H1 (cell line): Measurements from ENCODE around the gene PSD2. TPM values are rescaled to one million over a fixed set of nuclear protein-coding genes. Genes with fewer than 3 reads are reported as not detected.

Source experiments
- CTCF ChIA-PET: fragments of 300-600 bp; sonication (Branson Sonifier 250); formaldehyde crosslinking; loops from one replicate; lab custom pipeline; 2021; ENCODE audit not compliant: partially characterized antibody; lab: Charles Lee
- POLR2A ChIA-PET: fragments of 300-600 bp; sonication (Branson Sonifier 250); formaldehyde crosslinking; loops from one replicate; lab custom pipeline; 2021; ENCODE audit warnings: inconsistent platforms; ENCODE audit not compliant: partially characterized antibody; lab: Charles Lee
- DNase-seq, 2 experiments: peaks; one replicate each; pipeline versions ENCODE4 v3.0.0 to v3.0.0-alpha.2; 2010 to 2022; ENCODE audit warnings: low spot score in 2 of 2, low read depth in 1 of 2, mixed read lengths in 1 of 2
- FAIRE-seq: peaks from 2 replicates; lab custom pipeline; 2011; peaks lifted over from hg19 to GRCh38; lab: Jason Lieb, UNC
- H2AFZ ChIP-seq: 2 replicates; pipeline ENCODE4 v1.8.1; 2012; ENCODE audit warnings: low read length, inconsistent platforms
- H2AK5ac ChIP-seq: 2 replicates; pipeline ENCODE4 v1.6.1; 2013; ENCODE audit warnings: low read depth, low read length
- H2BK120ac ChIP-seq: replicated peaks from 2 replicates; pipeline ENCODE3; 2013; ENCODE audit warnings: low read depth, low read length, inconsistent platforms
- H2BK12ac ChIP-seq: 2 replicates; pipeline ENCODE4 v1.6.1; 2013; ENCODE audit warnings: low read depth, low read length
- H2BK15ac ChIP-seq: 2 replicates; pipeline ENCODE4 v1.6.1; 2013; ENCODE audit warnings: low read length
- H2BK20ac ChIP-seq: 2 replicates; pipeline ENCODE4 v1.6.1; 2013; ENCODE audit warnings: low read length
- H2BK5ac ChIP-seq: 2 replicates; pipeline ENCODE4 v1.6.1; 2013; ENCODE audit warnings: low read depth, low read length
- H3K14ac ChIP-seq: 2 replicates; pipeline ENCODE4 v1.6.1; 2013; ENCODE audit warnings: inconsistent platforms; ENCODE audit not compliant: insufficient read length
- H3K18ac ChIP-seq: 2 replicates; pipeline ENCODE4 v1.6.1; 2013; ENCODE audit warnings: low read length; ENCODE audit errors: extremely low read depth
- H3K23ac ChIP-seq: 2 replicates; pipeline ENCODE4 v1.6.1; 2013; ENCODE audit warnings: inconsistent platforms; ENCODE audit not compliant: insufficient read length
- H3K23me2 ChIP-seq: 2 replicates; pipeline ENCODE4 v1.6.1; 2013; ENCODE audit warnings: low read depth, low read length
- H3K27ac ChIP-seq: 2 replicates; pipeline ENCODE4 v1.6.1; 2011; ENCODE audit warnings: low read depth, low read length, inconsistent platforms
- H3K27me3 ChIP-seq, 4 experiments: replicated peaks in 1 of 4; 1 replicate in 1 of 4; 2 replicates in 3 of 4; pipeline versions ENCODE4 v1.6.1 to v1.8.1; 2011 to 2013; ENCODE audit warnings: low read length in 3 of 4, mild to moderate bottlenecking in 3 of 4, inconsistent platforms in 2 of 4, mixed read lengths in 2 of 4, moderate library complexity in 1 of 4; ENCODE audit not compliant: control insufficient read depth in 3 of 4, insufficient read depth in 3 of 4; ENCODE audit errors: extremely low read depth in 1 of 4
- H3K36me3 ChIP-seq, 4 experiments: 2 replicates each; pipeline versions ENCODE4 v1.6.1 to v1.8.1; 2011 to 2013; ENCODE audit warnings: mild to moderate bottlenecking in 4 of 4, low read length in 3 of 4, moderate library complexity in 2 of 4, control low read depth in 1 of 4, inconsistent platforms in 1 of 4; ENCODE audit not compliant: insufficient read depth in 4 of 4, control insufficient read depth in 2 of 4
- H3K4ac ChIP-seq: replicated peaks from 2 replicates; pipeline ENCODE3; 2013; ENCODE audit warnings: low read length, low read depth, mixed read lengths, inconsistent platforms; ENCODE audit not compliant: insufficient read length
- H3K4me1 ChIP-seq, 4 experiments: replicated peaks in 1 of 4; 1 replicate in 1 of 4; 2 replicates in 3 of 4; pipeline versions ENCODE4 v1.6.1 to v1.8.1; 2011 to 2013; ENCODE audit warnings: low read length in 3 of 4, inconsistent platforms in 2 of 4, mixed read lengths in 1 of 4; ENCODE audit not compliant: insufficient read depth in 4 of 4, control insufficient read depth in 3 of 4
- H3K4me2 ChIP-seq, 2 experiments: 2 replicates each; pipeline versions ENCODE4 v1.6.1 to v1.8.1; 2011 to 2013; ENCODE audit warnings: low read depth in 2 of 2, low read length in 2 of 2, control low read depth in 1 of 2, inconsistent platforms in 1 of 2, mild to moderate bottlenecking in 1 of 2; ENCODE audit not compliant: insufficient read depth in 1 of 2
- H3K4me3 ChIP-seq, 4 experiments: fragments of 200-600, 300-600 bp in 1 of 4; sonication (generic), shearing (Covaris generic), sonication (Bioruptor Twin) in 1 of 4; 2 replicates each; pipeline versions ENCODE4 v1.5.1 to v1.8.1; 2011 to 2016; ENCODE audit warnings: low read length in 4 of 4, low read depth in 3 of 4, control low read depth in 2 of 4, inconsistent platforms in 2 of 4, mild to moderate bottlenecking in 2 of 4, mixed read lengths in 1 of 4, moderate library complexity in 1 of 4; ENCODE audit not compliant: insufficient read depth in 2 of 4; ENCODE audit errors: extremely low read depth in 1 of 4
- H3K56ac ChIP-seq: replicated peaks from 2 replicates; pipeline ENCODE3; 2013; ENCODE audit warnings: low read depth, mild to moderate bottlenecking, mixed read lengths, low read length, inconsistent platforms; ENCODE audit not compliant: insufficient read length
- H3K79me1 ChIP-seq: 2 replicates; pipeline ENCODE4 v1.6.1; 2013; ENCODE audit warnings: low read depth, low read length, control low read depth
- H3K79me2 ChIP-seq, 2 experiments: 2 replicates each; pipeline versions ENCODE4 v1.6.1 to v1.8.1; 2012 to 2013; ENCODE audit warnings: low read length in 2 of 2, mild to moderate bottlenecking in 2 of 2, inconsistent platforms in 1 of 2; ENCODE audit not compliant: insufficient read depth in 2 of 2, control insufficient read depth in 1 of 2
- H3K9ac ChIP-seq, 4 experiments: replicated peaks in 1 of 4; 1 replicate in 1 of 4; 2 replicates in 3 of 4; pipeline versions ENCODE4 v1.6.1 to v1.8.1; 2011 to 2013; ENCODE audit warnings: low read depth in 3 of 4, low read length in 3 of 4, control low read depth in 2 of 4, mild to moderate bottlenecking in 2 of 4, moderate library complexity in 2 of 4, inconsistent platforms in 1 of 4; ENCODE audit errors: extremely low read depth in 1 of 4
- H3K9me3 ChIP-seq, 2 experiments: 2 replicates each; pipeline versions ENCODE4 v1.6.1 to v1.8.1; 2012 to 2013; ENCODE audit warnings: mild to moderate bottlenecking in 2 of 2, moderate library complexity in 2 of 2, control low read depth in 1 of 2, inconsistent platforms in 1 of 2, low read depth in 1 of 2, low read length in 1 of 2, mixed read lengths in 1 of 2; ENCODE audit not compliant: insufficient read depth in 2 of 2
- H4K20me1 ChIP-seq, 2 experiments: replicated peaks in 1 of 2; 2 replicates each; pipeline versions ENCODE3 to v1.8.1; 2011 to 2013; ENCODE audit warnings: inconsistent platforms in 2 of 2, low read length in 2 of 2, mild to moderate bottlenecking in 1 of 2; ENCODE audit not compliant: insufficient read depth in 2 of 2, control insufficient read depth in 1 of 2
- H4K5ac ChIP-seq: 2 replicates; pipeline ENCODE4 v1.6.1; 2013; ENCODE audit warnings: low read length, low read depth, mixed read lengths, inconsistent platforms; ENCODE audit not compliant: insufficient read length
- H4K8ac ChIP-seq: 2 replicates; pipeline ENCODE4 v1.8.0; 2013; ENCODE audit warnings: mild to moderate bottlenecking, moderate library complexity, low read length, inconsistent platforms; ENCODE audit not compliant: insufficient read depth; ENCODE audit errors: extremely low read depth
- H4K91ac ChIP-seq: replicated peaks from 2 replicates; pipeline ENCODE3; 2013; ENCODE audit warnings: low read length, mixed read lengths, inconsistent platforms; ENCODE audit not compliant: insufficient read length
- BRCA1 ChIP-seq: IDR thresholded peaks from 2 replicates; pipeline ENCODE4 v1.6.1; 2012; ENCODE audit warnings: low read depth, low read length, improper control_type of control experiment
- CEBPB ChIP-seq: IDR thresholded peaks from 2 replicates; pipeline ENCODE4 v1.6.1; 2012; ENCODE audit warnings: low read depth, low read length
- CREB1 ChIP-seq: IDR thresholded peaks from 2 replicates; pipeline ENCODE4 v1.6.1; 2012; ENCODE audit warnings: inconsistent platforms
- EGR1 ChIP-seq: IDR thresholded peaks from 2 replicates; pipeline ENCODE4 v1.6.1; 2011; ENCODE audit warnings: low read depth, low read length, borderline replicate concordance
- FOSL1 ChIP-seq: IDR thresholded peaks from 2 replicates; pipeline ENCODE4 v1.6.1; 2011; ENCODE audit warnings: mild to moderate bottlenecking, low read depth, low read length, moderate library complexity; ENCODE audit not compliant: insufficient read depth
- HDAC2 ChIP-seq, 2 experiments: fragments of 300-600 bp in 1 of 2; sonication (generic) in 1 of 2; IDR thresholded peaks; 2 replicates each; pipeline ENCODE4 v1.6.1; 2011 to 2012; ENCODE audit warnings: low read depth in 2 of 2, low read length in 2 of 2, mild to moderate bottlenecking in 2 of 2, moderate library complexity in 2 of 2, borderline replicate concordance in 1 of 2, inconsistent platforms in 1 of 2
- HDAC6 ChIP-seq: IDR thresholded peaks from one replicate; pipeline ENCODE4 v1.7.1; 2012; ENCODE audit warnings: low read depth, mild to moderate bottlenecking, inconsistent platforms, low read length, moderate library complexity
- JUND ChIP-seq: IDR thresholded peaks from 2 replicates; pipeline ENCODE4 v1.6.1; 2011; ENCODE audit warnings: mild to moderate bottlenecking, improper control_type of control experiment, low read length
- KDM1A ChIP-seq: fragments of 200-600, 300-600 bp; sonication (generic); IDR thresholded peaks from 2 replicates; pipeline ENCODE4 v1.7.1; 2016; ENCODE audit warnings: mild to moderate bottlenecking, low read length, borderline replicate concordance
- RAD21 ChIP-seq, 2 experiments: IDR thresholded peaks in 1 of 2; conservative IDR thresholded peaks in 1 of 2; 2 replicates each; pipeline ENCODE4 v1.6.1; 2011; ENCODE audit warnings: low read depth in 2 of 2, low read length in 2 of 2, improper control_type of control experiment in 1 of 2, inconsistent platforms in 1 of 2, mild to moderate bottlenecking in 1 of 2, moderate library complexity in 1 of 2
- TBP ChIP-seq: IDR thresholded peaks from 2 replicates; pipeline ENCODE4 v1.6.1; 2011; ENCODE audit warnings: low read depth, low read length, improper control_type of control experiment
- WGBS, 2 experiments: shearing (Covaris generic) in 1 of 2; methylation state at CpG; one replicate each; pipeline versions ENCODE4 v1.1.6 to v1.1.7; 2013 to 2015; ENCODE audit warnings: low lambda C conversion rate in 2 of 2, mixed read lengths in 2 of 2, inconsistent platforms in 1 of 2, low coverage in 1 of 2, missing lambda C conversion rate in 1 of 2; ENCODE audit not compliant: insufficient replicate concordance in 2 of 2, insufficient coverage in 1 of 2, insufficient read length in 1 of 2; ENCODE audit errors: extremely low coverage in 1 of 2, missing lambda C conversion rate in 1 of 2; 5-methylcytosine and 5-hydroxymethylcytosine counted together
- polyA plus RNA-seq, 7 experiments: library from polyadenylated mRNA; depleted of rRNA in 3 of 7; stranded (reverse) in 5 of 7; unstranded in 2 of 7; fragments of >200 nt in 5 of 7; fragments of 200-250 nt in 2 of 7; gene quantifications; 1 replicate in 5 of 7; 2 replicates in 1 of 7; 4 replicates in 1 of 7; pipeline versions ENCODE4 v1.2.1 to v1.2.3, GENCODE V29; 2011 to 2013; ENCODE audit warnings: missing spikeins in 2 of 7, mixed read lengths in 2 of 7
- total RNA-seq: library from RNA; stranded (reverse); fragmentation: NEBNext Ultra II Directional; extraction: Animal tissue kit (Norgen Biotek cat#: 25700); gene quantifications from 2 replicates; pipeline ENCODE4 v1.2.1, GENCODE V29; 2021
- TF ChIP-seq, protein P1 (sequence below): IDR thresholded peaks from 2 replicates; pipeline ENCODE4 v1.6.1; 2011; ENCODE audit warnings: low read depth, mild to moderate bottlenecking, low read length; ENCODE audit not compliant: insufficient read depth

The PSD2 gene
- total and polyA plus RNA-seq, 2 of the 8 experiments (the other 6 are each of a cell fraction or from before 2014, with no cell fraction given), result 0.06 to 0.14 TPM

DNA sequence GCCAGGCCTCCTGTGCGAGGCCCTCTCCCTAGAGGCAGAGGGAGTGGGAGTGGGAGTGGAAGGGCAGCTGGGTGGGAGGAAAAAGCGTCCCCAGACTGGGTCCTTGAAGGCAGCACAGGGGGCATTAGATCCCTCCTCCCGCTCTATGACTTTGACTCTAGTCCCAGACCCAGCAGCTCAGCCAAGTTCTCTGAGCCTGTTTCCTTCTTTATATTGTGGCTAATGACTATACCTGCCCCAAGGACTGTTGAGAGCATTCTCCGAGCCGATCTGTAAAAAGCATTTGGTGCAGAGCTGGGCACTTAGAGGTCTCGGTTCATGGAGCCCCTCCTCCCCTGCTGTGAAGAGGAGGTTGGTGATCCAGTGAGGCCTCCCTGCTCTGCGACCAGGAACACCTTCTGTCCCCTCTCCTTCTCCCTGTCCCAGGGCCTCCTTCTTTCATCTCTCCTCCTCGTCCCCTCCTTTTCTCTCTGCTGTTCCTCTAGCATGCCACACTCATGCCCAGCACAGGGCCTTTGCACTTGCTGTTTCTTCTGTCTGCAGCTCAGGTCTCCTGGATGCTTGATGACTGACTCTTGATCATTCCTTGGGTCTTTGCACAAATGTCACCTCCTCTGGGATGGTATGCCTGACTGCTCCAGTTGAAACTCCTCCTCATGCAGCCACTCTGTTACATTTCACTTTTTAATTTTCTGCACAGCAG is 23.4 kb upstream of the PSD2 start:
- WGBS, 2 experiments, result 92% methylated on average over 8 of the region's 8 CpGs; no CpG with 5 or more reads in 1 of the 2 experiments
- no peak for FAIRE-seq

More for the DNA sequence above, 23.4 kb upstream of the PSD2 start:
- Histone ChIP-seq H3K9ac (no peak overlapping the region), H3K4me1 (peaks cover 0 to 5% (median 4%) of the 10 kb centered on the region in 4 experiments; a peak in 4 of 7 replicates), H2BK12ac (peak overlapping the region; percentile 1; the same call in 1 of the 2 replicates), H3K14ac (no peak overlapping the region), H3K4me3 (no peak overlapping the region), H2BK120ac (no peak overlapping the region), H3K18ac (no peak overlapping the region), H4K91ac (no peak overlapping the region), H2AFZ (no peak overlapping the region), H3K27me3 (peaks cover 0 to 5% (median 2%) of the 10 kb centered on the region in 4 experiments; a peak in 2 of 7 replicates), H3K4ac (no peak overlapping the region), H3K23me2 (no peaks in the 10 kb centered on the region; the same call in 1 of the 2 replicates), H2BK15ac (no peak overlapping the region; the same call in 1 of the 2 replicates), H3K79me2 (no peaks in the 10 kb centered on the region), H4K5ac (no peak overlapping the region), H3K36me3 (no peaks in the 10 kb centered on the region), H3K23ac (no peak overlapping the region), H4K8ac (no peak overlapping the region), H3K4me2 (no peak overlapping the region), H2AK5ac (no peak overlapping the region), H3K9me3 (no peaks in the 10 kb centered on the region), H2BK5ac (no peak overlapping the region), H3K79me1 (no peaks in the 10 kb centered on the region), H3K27ac (no peak overlapping the region), H3K56ac (no peak overlapping the region), H2BK20ac (no peak overlapping the region), H4K20me1 (no peaks in the 10 kb centered on the region)
- ChIA-PET CTCF (interaction anchor here (0.5 to 15.7 kb wide), 4 partner anchors 15 to 350 kb away, joined by 3 to 385 read pairs (median 4); no protein-coding TSS in a partner anchor), POLR2A (interaction anchor here (1.0 kb wide), 1 partner anchor 60 kb away, joined by 3 read pairs; no protein-coding TSS in a partner anchor)
- no peak for TF ChIP-seq HDAC2 (IDR thresholded peaks at IDR 0.05; ENCODE audit: borderline replicate concordance in 1 of 2, low read depth in 2 of 2, low read length in 2 of 2)
- TF ChIP-seq HDAC6, result no peak
- TF ChIP-seq CEBPB, result no peak
- no peak for TF ChIP-seq JUND
- TF ChIP-seq BRCA1, result no peak
- TF ChIP-seq KDM1A, result no peak
- TF ChIP-seq RAD21 (IDR thresholded peaks at IDR 0.05 in 1 of 2, conservative IDR thresholded peaks at IDR 0.05 in 1 of 2; ENCODE audit: low read depth in 2 of 2, low read length in 2 of 2), result no peak
- no peak for TF ChIP-seq EGR1
- TF ChIP-seq FOSL1, result no peak
- TF ChIP-seq, protein P1, sequence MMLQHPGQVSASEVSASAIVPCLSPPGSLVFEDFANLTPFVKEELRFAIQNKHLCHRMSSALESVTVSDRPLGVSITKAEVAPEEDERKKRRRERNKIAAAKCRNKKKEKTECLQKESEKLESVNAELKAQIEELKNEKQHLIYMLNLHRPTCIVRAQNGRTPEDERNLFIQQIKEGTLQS, result no peak
- TF ChIP-seq TBP, result no peak
- no peak for TF ChIP-seq CREB1
- no peak for DNase-seq
